A673 (cell line): Measurements from ENCODE around the gene QKI. TPM values are rescaled to one million over a fixed set of nuclear protein-coding genes. Genes with fewer than 3 reads are reported as not detected.

Source experiments
- BruUV-seq: library from RNA; stranded (reverse); fragments of 400-500 nt; replicated peaks from 2 replicates; lab custom pipeline; 2021; lab: Mats Ljungman, UMichigan
- CTCF ChIA-PET: fragments of 300-600 bp; sonication (Branson Sonifier 250); formaldehyde crosslinking; loops from one replicate; lab custom pipeline; 2022; ENCODE audit warnings: antibody characterized with exemption; lab: Charles Lee
- POLR2A ChIA-PET: fragments of 300-600 bp; sonication (Branson Sonifier 250); formaldehyde crosslinking; loops from one replicate; lab custom pipeline; 2022; ENCODE audit warnings: antibody characterized with exemption; ENCODE audit not compliant: low non-redundant PET; lab: Charles Lee
- DNase-seq: peaks from one replicate; pipeline ENCODE4 v3.0.0-alpha.2; 2015; ENCODE audit warnings: low spot score
- H3K27ac ChIP-seq: fragments of 200-600 bp; sonication (generic); 2 replicates; pipeline ENCODE4 v1.5.1; 2016; ENCODE audit warnings: mixed run types, low read depth, mild to moderate bottlenecking, mixed read lengths, antibody characterized with exemption, low read length; ENCODE audit not compliant: poor library complexity, severe bottlenecking
- H3K27me3 ChIP-seq: fragments of 200-600 bp; sonication (generic); replicated peaks from 2 replicates; pipeline ENCODE4 v1.6.1; 2017; ENCODE audit warnings: mixed run types, low read depth, mild to moderate bottlenecking, mixed read lengths, antibody characterized with exemption, low read length; ENCODE audit not compliant: insufficient read depth, poor library complexity
- H3K36me3 ChIP-seq: fragments of 200-600 bp; sonication (generic); 2 replicates; pipeline ENCODE4 v1.6.1; 2016; ENCODE audit warnings: mixed run types, mild to moderate bottlenecking, mixed read lengths, antibody characterized with exemption, low read length; ENCODE audit not compliant: insufficient read depth, poor library complexity, severe bottlenecking
- H3K4me1 ChIP-seq: fragments of 200-600 bp; sonication (generic); 2 replicates; pipeline ENCODE4 v1.6.1; 2017; ENCODE audit warnings: mixed run types, mild to moderate bottlenecking, mixed read lengths, antibody characterized with exemption, low read length; ENCODE audit not compliant: insufficient read depth, poor library complexity, severe bottlenecking
- H3K4me3 ChIP-seq: fragments of 200-600 bp; sonication (generic); 2 replicates; pipeline ENCODE4 v1.5.1; 2016; ENCODE audit warnings: low read depth, mixed run types, mild to moderate bottlenecking, mixed read lengths, low read length; ENCODE audit not compliant: poor library complexity, severe bottlenecking
- H3K9me3 ChIP-seq: fragments of 200-600 bp; sonication (generic); 2 replicates; pipeline ENCODE4 v1.6.1; 2016; ENCODE audit warnings: mixed run types, low read depth, mild to moderate bottlenecking, mixed read lengths, antibody characterized with exemption, low read length; ENCODE audit not compliant: poor library complexity, severe bottlenecking
- CTCF ChIP-seq: fragments of 300-800, 200-600 bp; sonication (generic); conservative IDR thresholded peaks from 2 replicates; pipeline ENCODE4 v1.5.1; 2017; ENCODE audit warnings: low read depth, mild to moderate bottlenecking, antibody characterized with exemption, low read length, moderate library complexity, mixed read lengths
- EZH2 ChIP-seq: fragments of 200-600 bp; sonication (generic); IDR thresholded peaks from 2 replicates; pipeline ENCODE4 v1.6.1; 2017; ENCODE audit warnings: borderline replicate concordance, low read depth, mild to moderate bottlenecking, mixed read lengths, antibody characterized with exemption, low read length; ENCODE audit not compliant: poor library complexity, severe bottlenecking
- intact Hi-C: fragments of 100-400 bp; cut with micrococcal nuclease; formaldehyde crosslinking; loops from one replicate; pipeline ENCODE4 v1.10.0; 2022; ENCODE audit not compliant: unreplicated experiment
- total RNA-seq: library from RNA; stranded (reverse); gene quantifications from 2 replicates; pipeline ENCODE4 v1.2.3, GENCODE V29; 2021

Gene QKI
- total RNA-seq, 1 experiment from 2014 or later, result 128 TPM

DNA sequence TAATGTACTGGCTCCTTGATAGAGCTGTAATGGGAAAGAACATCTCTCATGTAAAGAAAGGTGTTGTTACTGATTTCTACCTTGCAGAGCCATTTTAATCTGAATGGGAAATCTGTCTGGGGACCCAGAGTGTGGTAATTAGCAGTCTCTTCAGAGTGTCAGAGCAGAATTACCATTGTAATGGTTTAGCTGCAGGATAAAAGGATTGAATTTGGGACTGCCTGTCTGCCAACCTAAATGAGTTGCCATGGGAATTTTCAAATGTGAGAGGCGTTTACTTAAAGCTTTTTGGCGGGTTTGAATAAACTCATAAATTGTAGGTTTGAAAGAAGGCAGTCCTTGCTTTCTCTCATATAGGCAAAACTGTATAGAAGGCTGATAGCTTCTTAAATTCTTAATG, 128.8 kb downstream of the QKI start:
- CTCF ChIA-PET, result no interaction called here
- no TSS peak for BruUV-seq
- POLR2A ChIA-PET, result no interaction called here
- TF ChIP-seq EZH2 (no peak), CTCF (no peak)
- intact Hi-C loops, result no loop called here
- no peak for DNase-seq
- no peak overlapping the region for H3K4me3 ChIP-seq
- no peaks in the 10 kb centered on the region for H3K9me3 ChIP-seq
- peaks cover 5% of the 10 kb centered on the region for H3K4me1 ChIP-seq
- H3K27me3 ChIP-seq, result no peaks in the 10 kb centered on the region
- no peaks in the 10 kb centered on the region for H3K36me3 ChIP-seq
- no peak overlapping the region for H3K27ac ChIP-seq

- Histone ChIP-seq H3K27ac (no peak overlapping the region), H3K36me3 (no peaks in the 10 kb centered on the region), H3K9me3 (no peaks in the 10 kb centered on the region), H3K4me3 (no peak overlapping the region), H3K27me3 (no peaks in the 10 kb centered on the region), H3K4me1 (peaks cover 1% of the 10 kb centered on the region)
- intact Hi-C loops, result no loop called here
- ChIA-PET POLR2A (no interaction called here), CTCF (no interaction called here)
- DNase-seq, result no peak
- TF ChIP-seq EZH2 (no peak), CTCF (no peak)
- no TSS peak for BruUV-seq
Measured at GRCh38 chr6:163545370-163545769, 130.9 kb downstream of the QKI start.

DNA sequence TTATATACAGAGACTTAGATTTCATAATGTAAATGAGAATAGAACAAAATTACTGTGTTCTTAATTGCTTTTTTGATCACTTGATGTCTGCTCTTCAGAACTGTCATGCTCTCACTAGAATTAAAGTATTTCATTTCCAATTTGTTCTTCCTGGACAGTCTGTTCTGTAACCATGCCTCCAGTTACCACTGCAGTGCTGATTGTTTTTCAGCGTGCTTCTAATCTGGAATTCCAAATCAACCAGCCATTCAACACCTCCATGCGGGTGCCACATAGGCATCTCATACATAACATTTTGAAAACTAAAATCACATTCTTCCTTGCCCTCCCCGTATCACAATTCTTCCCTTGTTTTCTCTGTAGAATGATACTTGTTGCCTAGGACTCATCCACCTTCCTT, 132.8 kb downstream of the QKI start:
- intact Hi-C loops, result no loop called here
- H3K9me3 ChIP-seq, result no peaks in the 10 kb centered on the region
- H3K27me3 ChIP-seq, result no peaks in the 10 kb centered on the region
- POLR2A ChIA-PET, result no interaction called here
- no peak overlapping the region for H3K27ac ChIP-seq
- DNase-seq, result no peak
- BruUV-seq, result no TSS peak
- CTCF ChIA-PET, result no interaction called here
- H3K4me3 ChIP-seq, result no peak overlapping the region
- TF ChIP-seq EZH2, result no peak
- TF ChIP-seq CTCF, result no peak
- no peaks in the 10 kb centered on the region for H3K4me1 ChIP-seq
- no peaks in the 10 kb centered on the region for H3K36me3 ChIP-seq
